ENCODE data around the gene KIAA0232. TPM values are rescaled to one million over a fixed set of nuclear protein-coding genes. Genes with fewer than 3 reads are reported as not detected.
A peak's percentile ranks its signal among the peaks of the same experiment; 100 is the strongest.

The KIAA0232 gene
- total RNA-seq, 2 donors from 2014 or later, result 16.1 to 16.7 TPM

- peak overlapping the region; percentile 89 for H3K27ac Mint-ChIP-seq
- DNase-seq (no peak), ATAC-seq (no peak)
- H3K4me3 Mint-ChIP-seq, result no peak overlapping the region
- H3K27me3 Mint-ChIP-seq, result no peaks in the 10 kb centered on the region
- peaks cover 4% of the 10 kb centered on the region for H3K4me1 Mint-ChIP-seq
- H3K36me3 Mint-ChIP-seq (ENCODE audit: low read depth), result peaks cover 9% of the 10 kb centered on the region
- H3K9me3 ChIP-seq (ENCODE audit: control insufficient read depth, low read length, poor library complexity, severe bottlenecking), result no peaks in the 10 kb centered on the region
Measured at GRCh38 chr4:6877067-6877466, 94.5 kb downstream of the KIAA0232 start.

- Mint-ChIP-seq H3K4me3 (no peak overlapping the region), H3K36me3 (ENCODE audit: low read depth) (peaks cover 7% of the 10 kb centered on the region), H3K4me1 (peaks cover 4% of the 10 kb centered on the region), H3K27me3 (no peaks in the 10 kb centered on the region), H3K27ac (no peak overlapping the region)
- ATAC-seq (no peak), DNase-seq (no peak)
- no peaks in the 10 kb centered on the region for H3K9me3 ChIP-seq (ENCODE audit: control insufficient read depth, low read length, poor library complexity, severe bottlenecking)
Measured at GRCh38 chr4:6878451-6879059, 96.0 kb downstream of the KIAA0232 start.

GRCh38 chr4:6880691-6881090 lies 98.2 kb downstream of the KIAA0232 start:
- no peaks in the 10 kb centered on the region for H3K27me3 Mint-ChIP-seq
- H3K4me3 Mint-ChIP-seq, result no peak overlapping the region
- no peak overlapping the region for H3K27ac Mint-ChIP-seq
- ATAC-seq (no peak), DNase-seq (no peak)
- H3K36me3 Mint-ChIP-seq (ENCODE audit: low read depth), result peaks cover 7% of the 10 kb centered on the region
- H3K4me1 Mint-ChIP-seq, result peaks cover 2% of the 10 kb centered on the region
- H3K9me3 ChIP-seq (ENCODE audit: control insufficient read depth, low read length, poor library complexity, severe bottlenecking), result no peaks in the 10 kb centered on the region

GRCh38 chr4:6881908-6882307 lies 99.4 kb downstream of the KIAA0232 start:
- H3K4me1 Mint-ChIP-seq, result peaks cover 2% of the 10 kb centered on the region
- H3K9me3 ChIP-seq (ENCODE audit: control insufficient read depth, low read length, poor library complexity, severe bottlenecking), result no peaks in the 10 kb centered on the region
- H3K4me3 Mint-ChIP-seq, result no peak overlapping the region
- no peak for DNase-seq
- H3K27ac Mint-ChIP-seq, result no peak overlapping the region
- peaks cover 5% of the 10 kb centered on the region for H3K36me3 Mint-ChIP-seq (ENCODE audit: low read depth)
- ATAC-seq, result no peak
- H3K27me3 Mint-ChIP-seq, result no peaks in the 10 kb centered on the region

- peaks cover 2% of the 10 kb centered on the region for H3K4me1 Mint-ChIP-seq
- H3K27ac Mint-ChIP-seq, result no peak overlapping the region
- no peaks in the 10 kb centered on the region for H3K27me3 Mint-ChIP-seq
- H3K36me3 Mint-ChIP-seq (ENCODE audit: low read depth), result no peaks in the 10 kb centered on the region
- DNase-seq (no peak), ATAC-seq (no peak)
- H3K9me3 ChIP-seq (ENCODE audit: control insufficient read depth, low read length, poor library complexity, severe bottlenecking), result no peaks in the 10 kb centered on the region
- H3K4me3 Mint-ChIP-seq, result no peak overlapping the region
Measured at GRCh38 chr4:6884341-6884870, 101.9 kb downstream of the KIAA0232 start.

GRCh38 chr4:6885953-6886557 lies 103.5 kb downstream of the KIAA0232 start:
- Mint-ChIP-seq H3K4me3 (no peak overlapping the region), H3K4me1 (peaks cover 4% of the 10 kb centered on the region), H3K36me3 (ENCODE audit: low read depth) (no peaks in the 10 kb centered on the region), H3K27ac (no peak overlapping the region), H3K27me3 (no peaks in the 10 kb centered on the region)
- H3K9me3 ChIP-seq (ENCODE audit: control insufficient read depth, low read length, poor library complexity, severe bottlenecking), result no peaks in the 10 kb centered on the region
- no peak for DNase-seq
- peak; percentile 67 for ATAC-seq

- DNase-seq, result no peak
- no peaks in the 10 kb centered on the region for H3K27me3 Mint-ChIP-seq
- no peak for ATAC-seq
- peaks cover 5% of the 10 kb centered on the region for H3K4me1 Mint-ChIP-seq
- H3K36me3 Mint-ChIP-seq (ENCODE audit: low read depth), result no peaks in the 10 kb centered on the region
- H3K27ac Mint-ChIP-seq, result no peak overlapping the region
- H3K4me3 Mint-ChIP-seq, result no peak overlapping the region
- H3K9me3 ChIP-seq (ENCODE audit: control insufficient read depth, low read length, poor library complexity, severe bottlenecking), result no peaks in the 10 kb centered on the region
Measured at GRCh38 chr4:6886886-6887285, 104.4 kb downstream of the KIAA0232 start.

GRCh38 chr4:6887591-6888371 lies 105.3 kb downstream of the KIAA0232 start:
- Mint-ChIP-seq H3K36me3 (ENCODE audit: low read depth) (no peaks in the 10 kb centered on the region), H3K27me3 (no peaks in the 10 kb centered on the region), H3K27ac (no peak overlapping the region), H3K4me3 (no peak overlapping the region), H3K4me1 (peaks cover 9% of the 10 kb centered on the region)
- no peaks in the 10 kb centered on the region for H3K9me3 ChIP-seq (ENCODE audit: control insufficient read depth, low read length, poor library complexity, severe bottlenecking)
- ATAC-seq, result no peak
- DNase-seq, result no peak

GRCh38 chr4:6888506-6889071 lies 106.1 kb downstream of the KIAA0232 start:
- no peak overlapping the region for H3K27ac Mint-ChIP-seq
- ATAC-seq (no peak), DNase-seq (no peak)
- no peaks in the 10 kb centered on the region for H3K9me3 ChIP-seq (ENCODE audit: control insufficient read depth, low read length, poor library complexity, severe bottlenecking)
- no peak overlapping the region for H3K4me3 Mint-ChIP-seq
- no peaks in the 10 kb centered on the region for H3K27me3 Mint-ChIP-seq
- H3K4me1 Mint-ChIP-seq, result peaks cover 13% of the 10 kb centered on the region
- no peaks in the 10 kb centered on the region for H3K36me3 Mint-ChIP-seq (ENCODE audit: low read depth)

- ATAC-seq (no peak), DNase-seq (no peak)
- no peaks in the 10 kb centered on the region for H3K36me3 Mint-ChIP-seq (ENCODE audit: low read depth)
- no peak overlapping the region for H3K27ac Mint-ChIP-seq
- H3K4me3 Mint-ChIP-seq, result no peak overlapping the region
- peaks cover 16% of the 10 kb centered on the region for H3K4me1 Mint-ChIP-seq
- no peaks in the 10 kb centered on the region for H3K27me3 Mint-ChIP-seq
- H3K9me3 ChIP-seq (ENCODE audit: control insufficient read depth, low read length, poor library complexity, severe bottlenecking), result no peaks in the 10 kb centered on the region
Measured at GRCh38 chr4:6889101-6889735, 106.7 kb downstream of the KIAA0232 start.

GRCh38 chr4:6889736-6890324 lies 107.3 kb downstream of the KIAA0232 start:
- no peaks in the 10 kb centered on the region for H3K9me3 ChIP-seq (ENCODE audit: control insufficient read depth, low read length, poor library complexity, severe bottlenecking)
- ATAC-seq (no peak), DNase-seq (no peak)
- no peak overlapping the region for H3K4me3 Mint-ChIP-seq
- H3K27me3 Mint-ChIP-seq, result no peaks in the 10 kb centered on the region
- H3K4me1 Mint-ChIP-seq, result peaks cover 16% of the 10 kb centered on the region
- H3K27ac Mint-ChIP-seq, result no peak overlapping the region
- H3K36me3 Mint-ChIP-seq (ENCODE audit: low read depth), result no peaks in the 10 kb centered on the region

GRCh38 chr4:6890358-6890757 lies 107.8 kb downstream of the KIAA0232 start:
- H3K4me3 Mint-ChIP-seq, result no peak overlapping the region
- H3K27me3 Mint-ChIP-seq, result no peaks in the 10 kb centered on the region
- ATAC-seq (no peak), DNase-seq (no peak)
- H3K4me1 Mint-ChIP-seq, result peaks cover 15% of the 10 kb centered on the region
- H3K9me3 ChIP-seq (ENCODE audit: control insufficient read depth, low read length, poor library complexity, severe bottlenecking), result no peaks in the 10 kb centered on the region
- H3K27ac Mint-ChIP-seq, result peak overlapping the region; percentile 14
- no peaks in the 10 kb centered on the region for H3K36me3 Mint-ChIP-seq (ENCODE audit: low read depth)
